ENCODE measurements around the gene GPR78. TPM values are rescaled to one million over a fixed set of nuclear protein-coding genes. Genes with fewer than 3 reads are reported as not detected.
A peak's percentile ranks its signal among the peaks of the same experiment; 100 is the strongest.

The GPR78 gene
- total and polyA plus RNA-seq, 2 of the 4 experiments (the other 2 are of a cell fraction): under 0.01 to 0.10 TPM

GRCh38 chr4:8600266-8600665 lies 20.1 kb downstream of the GPR78 start:
- no peak overlapping the region for H3K4me2 ChIP-seq (ENCODE audit: low read depth, low read length)
- no peak overlapping the region for H2AK5ac ChIP-seq (ENCODE audit: low read depth, low read length)
- DNase-seq: no peak
- H3K18ac ChIP-seq (ENCODE audit: low read depth, low read length): no peak overlapping the region
- no peaks in the 10 kb centered on the region for H3K9me1 ChIP-seq (ENCODE audit: insufficient read depth, low read length)
- H3K4me1 ChIP-seq (ENCODE audit: control insufficient read depth, insufficient read depth, low read length): peaks cover 3% of the 10 kb centered on the region; the same call in 1 of the 2 replicates
- H3K56ac ChIP-seq (ENCODE audit: extremely low read depth, insufficient read depth, low read length): no peak overlapping the region
- no TSS peak for BruUV-seq (replicated peaks)
- peak overlapping the region; percentile 3 for H2AFZ ChIP-seq (replicated peaks; ENCODE audit: low read length, poor library complexity)
- no peak for ATAC-seq (ENCODE audit: low read depth)
- H2BK15ac ChIP-seq (ENCODE audit: low read depth, low read length): no peak overlapping the region
- H3K27me3 ChIP-seq (ENCODE audit: control insufficient read depth, insufficient read depth, low read length): no peaks in the 10 kb centered on the region; the same call in 1 of the 2 replicates
- TF ChIP-seq CHD1 (IDR thresholded peaks at IDR 0.05; ENCODE audit: low read depth, low read length): no peak
- no peak for TF ChIP-seq MXI1 (IDR thresholded peaks at IDR 0.05; ENCODE audit: borderline replicate concordance, low read depth, low read length)
- no peak for TF ChIP-seq NFE2L2 (IDR thresholded peaks at IDR 0.05; ENCODE audit: low read depth, low read length)
- no peak for TF ChIP-seq USF2 (IDR thresholded peaks at IDR 0.05; ENCODE audit: low read depth, low read length)
- no peak for TF ChIP-seq POLR2A (IDR thresholded peaks at IDR 0.05; ENCODE audit: low read depth, low read length)
- no peak for TF ChIP-seq CEBPB (IDR thresholded peaks at IDR 0.05; ENCODE audit: low read depth, low read length)
- no peak for TF ChIP-seq RAD21 (IDR thresholded peaks at IDR 0.05; ENCODE audit: low read length)
- no peak for TF ChIP-seq BHLHE40 (IDR thresholded peaks at IDR 0.05; ENCODE audit: low read depth, low read length)
- no peak for TF ChIP-seq CTCF (conservative IDR thresholded peaks at IDR 0.05; ENCODE audit: low read depth, low read length)
- TF ChIP-seq FOS (IDR thresholded peaks at IDR 0.05; ENCODE audit: low read depth, low read length): no peak
- no peak for TF ChIP-seq MAZ (IDR thresholded peaks at IDR 0.05; ENCODE audit: borderline replicate concordance, low read depth, low read length)
- no peak for TF ChIP-seq ELK1 (IDR thresholded peaks at IDR 0.05; ENCODE audit: borderline replicate concordance, low read depth, low read length)
- no peak for TF ChIP-seq RFX5 (IDR thresholded peaks at IDR 0.05; ENCODE audit: low read depth, low read length)
- TF ChIP-seq MAFK (IDR thresholded peaks at IDR 0.05; ENCODE audit: low read depth, low read length): no peak
- TF ChIP-seq RCOR1 (IDR thresholded peaks at IDR 0.05; ENCODE audit: insufficient replicate concordance, low read length): no peak
- no peak for TF ChIP-seq SMC3 (IDR thresholded peaks at IDR 0.05; ENCODE audit: low read depth, low read length)
- H3K9me3 ChIP-seq (ENCODE audit: control insufficient read depth, insufficient read depth, low read length): no peaks in the 10 kb centered on the region
- dilution Hi-C loops (cut with HindIII; ENCODE audit: low sequenced_read_pairs, unreplicated experiment): no loop called here
- no peak overlapping the region for H3K4me3 ChIP-seq (ENCODE audit: insufficient read depth, low read depth, low read length)
- POLR2A ChIA-PET (ENCODE audit: unreplicated experiment): no interaction called here
- no peak overlapping the region for H3K4ac ChIP-seq (ENCODE audit: low read depth, low read length)
- no peak overlapping the region for H2BK120ac ChIP-seq (ENCODE audit: low read depth, low read length)
- in situ Hi-C loops (cut with MboI; ENCODE audit: low sequenced_read_pairs): loop anchor here (25.0 kb wide), 1 partner anchor 388 kb away; no protein-coding TSS in a partner anchor
- CTCF ChIA-PET: no interaction called here
- no peak overlapping the region for H3K23ac ChIP-seq (ENCODE audit: low read depth, low read length)
- no peak overlapping the region for H4K5ac ChIP-seq (ENCODE audit: low read depth, low read length)
- H2BK20ac ChIP-seq (ENCODE audit: low read depth, low read length): no peak overlapping the region
- no peak overlapping the region for H2AK9ac ChIP-seq (replicated peaks; ENCODE audit: low read depth, low read length, poor library complexity)
- intact Hi-C loops (cut with micrococcal nuclease): no loop called here
- H3K79me1 ChIP-seq (ENCODE audit: low read depth in 1 of 2, low read length in 2 of 2): no peaks in the 10 kb centered on the region
- WGBS, 2 experiments (ENCODE audit: extremely low coverage in 2 of 2, insufficient read length in 1 of 2): 92% methylated on average over 7 of the region's 13 CpGs; no CpG with 5 or more reads in 1 of the 2 experiments
- no peak overlapping the region for H4K8ac ChIP-seq (ENCODE audit: low read depth in 2 of 2, low read length in 2 of 2)
- H4K91ac ChIP-seq (ENCODE audit: insufficient read depth, low read depth, low read length): no peak overlapping the region
- peaks cover 4% of the 10 kb centered on the region; the same call in 1 of the 2 replicates for H4K20me1 ChIP-seq (ENCODE audit: insufficient read depth, low read length)
- no peak overlapping the region for H3K14ac ChIP-seq (replicated peaks; ENCODE audit: low read depth, low read length)
- H3K36me3 ChIP-seq (ENCODE audit: control insufficient read depth, insufficient read depth, low read length): peaks cover 48% of the 10 kb centered on the region; the same call in 1 of the 2 replicates
- H3K9ac ChIP-seq (ENCODE audit: low read depth, low read length): no peak overlapping the region
- H2BK5ac ChIP-seq (ENCODE audit: low read depth, low read length, poor library complexity, severe bottlenecking): no peak overlapping the region
- H3K27ac ChIP-seq (ENCODE audit: insufficient read depth, low read length): no peak overlapping the region

Measured in IMR-90 (cell line).